ENCODE data around the gene FXYD7.

Gene FXYD7

DNA sequence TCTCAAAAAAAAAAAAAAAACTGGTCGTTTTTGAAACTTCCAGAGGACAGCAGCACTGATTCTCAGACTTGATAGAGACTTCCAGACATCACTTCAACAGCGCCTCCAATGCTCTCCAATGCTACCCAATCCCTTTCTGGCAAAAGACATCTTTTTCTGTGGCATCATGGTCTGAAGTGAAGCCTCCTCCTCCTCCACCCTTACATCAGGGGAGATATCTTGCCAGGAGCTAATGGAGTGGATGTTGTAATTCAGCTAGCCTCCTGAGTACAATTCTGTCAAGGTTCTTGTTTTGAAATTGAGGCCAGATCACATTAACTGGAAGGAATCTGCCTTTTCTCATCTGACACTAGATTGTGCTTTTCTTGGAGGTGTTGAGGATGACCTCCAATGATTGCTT is 35.6 kb downstream of the FXYD7 start:
- DNase-seq (ENCODE audit: extremely low spot score): no peak
- ChIA-PET CTCF (interaction anchor here (1.4 to 1.9 kb wide), 4 partner anchors 9 to 43 kb away, joined by 3 to 4 read pairs (median 4); no protein-coding TSS in a partner anchor), POLR2A (no interaction called here)
- no peak for TF ChIP-seq CTCF (IDR thresholded peaks at IDR 0.05; ENCODE audit: control extremely low read depth, extremely low read depth, low read depth, missing control alignments)

DNA sequence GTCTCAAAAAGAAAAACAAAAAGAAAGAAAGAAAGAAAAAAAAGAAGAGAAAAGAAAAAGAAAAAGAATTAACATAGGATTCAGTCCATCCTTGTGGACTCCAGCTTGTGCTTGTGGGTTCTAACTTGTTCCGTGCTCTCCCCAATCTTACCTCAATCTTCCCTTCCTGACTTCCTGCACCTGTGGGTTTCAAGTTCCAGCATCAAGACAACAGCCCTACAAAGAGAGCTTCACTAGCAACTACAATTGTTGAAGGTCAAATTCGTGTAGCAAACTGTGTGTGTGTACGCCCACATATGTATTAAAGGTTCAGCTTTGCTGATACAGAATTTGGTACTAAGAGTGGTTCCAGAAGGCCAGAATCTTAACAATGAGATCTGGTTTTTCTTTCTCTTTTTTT is 36.8 kb downstream of the FXYD7 start:
- DNase-seq (ENCODE audit: extremely low spot score): no peak
- CTCF ChIA-PET: interaction anchor here (1.1 to 1.9 kb wide), 5 partner anchors 10 to 38 kb away, joined by 3 to 5 read pairs (median 4); no protein-coding TSS in a partner anchor
- POLR2A ChIA-PET: no interaction called here

GRCh38 chr19:35181387-35181786 is 38.3 kb downstream of the FXYD7 start:
- DNase-seq (ENCODE audit: extremely low spot score): no peak
- POLR2A ChIA-PET: no interaction called here
- TF ChIP-seq CTCF (IDR thresholded peaks at IDR 0.05; ENCODE audit: control extremely low read depth, extremely low read depth, low read depth, missing control alignments): no peak
- CTCF ChIA-PET: interaction anchor here (1.0 to 1.2 kb wide), 2 partner anchors 22 to 46 kb away, joined by 3 read pairs; partner anchors contain the start of gene LGI4

More for the DNA sequence above, 36.8 kb downstream of the FXYD7 start:
- TF ChIP-seq CTCF (IDR thresholded peaks at IDR 0.05; ENCODE audit: control extremely low read depth, extremely low read depth, low read depth, missing control alignments): no peak

- CTCF ChIA-PET: no interaction called here
- DNase-seq (ENCODE audit: extremely low spot score): no peak
- POLR2A ChIA-PET: no interaction called here
- TF ChIP-seq CTCF (IDR thresholded peaks at IDR 0.05; ENCODE audit: control extremely low read depth, extremely low read depth, low read depth, missing control alignments): no peak
Observed at GRCh38 chr19:35184267-35184666, 41.2 kb downstream of the FXYD7 start.

DNA sequence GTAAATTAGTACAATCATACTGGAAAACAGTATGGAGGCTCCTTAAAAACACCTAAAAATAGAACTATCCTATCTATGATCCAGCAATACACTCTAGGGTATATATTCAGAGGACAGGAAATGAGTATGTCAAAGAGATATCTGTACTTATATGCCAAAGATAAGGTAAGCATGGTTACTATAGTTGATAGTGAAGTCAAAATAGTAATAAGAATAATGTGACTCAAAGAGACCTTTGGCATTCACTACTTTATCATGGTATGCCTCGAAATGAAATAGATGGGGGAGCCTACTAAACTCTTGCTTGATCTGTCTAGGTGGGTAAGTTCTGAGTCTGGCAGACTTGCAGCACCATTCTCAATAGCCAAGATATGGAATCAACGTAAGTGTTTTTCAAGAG is 41.8 kb downstream of the FXYD7 start:
- DNase-seq (ENCODE audit: extremely low spot score): no peak
- ChIA-PET POLR2A (no interaction called here), CTCF (interaction anchor here (1.1 kb wide), 1 partner anchor 50 kb away, joined by 4 read pairs; the partner anchor contains the start of gene LGI4)
- no peak for TF ChIP-seq CTCF (IDR thresholded peaks at IDR 0.05; ENCODE audit: control extremely low read depth, extremely low read depth, low read depth, missing control alignments)

DNA sequence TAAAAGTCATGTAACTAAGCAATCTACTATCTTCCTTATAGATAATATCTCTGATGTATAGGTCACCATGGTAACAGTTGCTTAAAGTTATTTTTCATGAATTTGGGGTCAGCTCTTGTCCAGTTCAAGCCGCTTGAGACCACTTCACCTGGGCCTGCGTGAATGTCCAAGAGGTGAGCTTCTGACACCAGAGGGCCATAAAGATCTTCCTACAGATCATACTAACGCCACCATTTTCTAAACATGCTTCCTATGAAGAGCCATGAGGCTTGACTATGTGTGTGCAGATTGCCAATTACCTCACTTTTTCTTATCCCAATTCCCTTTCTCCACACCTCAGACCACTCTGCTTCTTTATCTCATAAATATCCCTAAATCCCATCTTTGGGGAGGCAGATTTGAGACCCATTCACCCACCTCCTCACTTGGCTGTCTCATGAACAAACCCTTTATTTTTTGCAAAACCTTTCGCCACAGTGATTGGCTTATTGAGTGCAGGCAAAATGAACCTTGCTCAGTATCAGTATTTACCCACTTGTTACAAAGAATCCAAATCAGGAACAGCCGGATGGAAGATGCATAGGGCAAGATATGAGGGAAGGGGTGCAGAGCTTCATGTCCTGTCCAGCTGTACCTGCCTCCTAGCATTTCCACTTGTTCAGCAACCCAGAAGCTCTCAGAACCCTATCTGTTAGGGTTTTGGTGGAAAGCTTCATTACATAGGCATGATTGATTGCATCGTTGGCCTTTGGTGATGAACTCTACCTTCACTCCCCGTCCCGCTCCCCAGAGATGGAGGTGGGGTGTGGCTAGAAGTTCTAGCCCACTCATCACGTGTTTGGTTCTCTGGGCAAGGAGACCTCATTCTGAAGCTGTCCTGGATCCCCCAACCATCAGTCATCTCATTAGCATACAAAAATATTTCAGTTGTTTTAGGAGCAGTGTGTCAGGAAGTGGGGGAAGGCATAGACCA is 51.2 kb downstream of the FXYD7 start:
- no peak for DNase-seq (ENCODE audit: extremely low spot score)
- POLR2A ChIA-PET: no interaction called here

More for the DNA sequence above, 51.2 kb downstream of the FXYD7 start:
- CTCF ChIA-PET: interaction anchor here (1.2 to 1.8 kb wide), 4 partner anchors 15 to 75 kb away, joined by 3 to 5 read pairs (median 4); partner anchors contain the start of genes LGI4 and USF2
- TF ChIP-seq CTCF (IDR thresholded peaks at IDR 0.05; ENCODE audit: control extremely low read depth, extremely low read depth, low read depth, missing control alignments): no peak

Data from GM10248 (cell line).